NT2/D1 (cell line): ENCODE measurements around the gene IFIT1B.

Experiments used
- SUZ12 ChIP-seq: IDR thresholded peaks from 2 replicates; pipeline ENCODE4 v1.6.1; 2011; ENCODE audit not compliant: insufficient read length, insufficient read depth; ENCODE audit errors: extremely low read depth
- YY1 ChIP-seq: IDR thresholded peaks from 2 replicates; pipeline ENCODE4 v1.6.1; 2011; ENCODE audit not compliant: insufficient read length, insufficient read depth
- ZNF274 ChIP-seq: IDR thresholded peaks from 2 replicates; pipeline ENCODE4 v1.6.1; 2011; ENCODE audit warnings: mild to moderate bottlenecking, low read depth, low read length

GRCh38 chr10:89398003-89398749, 20.3 kb downstream of the IFIT1B start:
- TF ChIP-seq YY1 (no peak), ZNF274 (no peak), SUZ12 (no peak)
